Stimulated activated CD4-positive, alpha-beta T cell treated with anti-CD3 and anti-CD28 coated beads, Interleukin-4, amount 100 ng/mL, for 1 hour (primary cell): ENCODE results near the gene TAS2R3.
A peak's percentile ranks its signal among the peaks of the same experiment; 100 is the strongest.
"Not testable (repeated sequence)": the region's sequence is repeated elsewhere in the genome, so short reads cannot be mapped to it uniquely, and the experiment has no call there.

Source experiments
- DNase-seq: peaks from one replicate; pipeline ENCODE4 v3.0.0-alpha.2; 2020

The TAS2R3 gene, protein sequence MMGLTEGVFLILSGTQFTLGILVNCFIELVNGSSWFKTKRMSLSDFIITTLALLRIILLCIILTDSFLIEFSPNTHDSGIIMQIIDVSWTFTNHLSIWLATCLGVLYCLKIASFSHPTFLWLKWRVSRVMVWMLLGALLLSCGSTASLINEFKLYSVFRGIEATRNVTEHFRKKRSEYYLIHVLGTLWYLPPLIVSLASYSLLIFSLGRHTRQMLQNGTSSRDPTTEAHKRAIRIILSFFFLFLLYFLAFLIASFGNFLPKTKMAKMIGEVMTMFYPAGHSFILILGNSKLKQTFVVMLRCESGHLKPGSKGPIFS

DNA sequence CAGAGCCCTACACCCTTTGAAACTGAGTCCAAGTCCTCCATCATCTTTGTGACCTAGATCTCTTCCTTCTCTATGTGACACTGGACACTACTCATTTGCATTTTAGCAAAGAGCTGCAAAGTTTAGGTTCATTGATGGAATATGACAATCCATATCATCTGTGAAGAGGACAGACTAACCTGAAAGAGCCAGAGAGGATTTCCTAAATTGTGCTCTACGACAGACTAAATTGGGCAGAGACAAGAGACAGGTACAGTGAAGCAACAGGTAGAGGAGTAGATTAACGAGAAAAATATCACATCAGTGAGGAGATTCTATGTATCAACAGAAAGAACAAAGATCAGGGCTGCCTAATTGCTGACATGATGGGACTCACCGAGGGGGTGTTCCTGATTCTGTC lies at the start of gene TAS2R3:
TAS2R3 (plus strand) TSS at position 301 of the 400 bp plus-strand sequence; CDS start at position 363, 62 bp downstream.
- DNase-seq = no peak

- DNase-seq = no peak
These were observed 49.3 kb upstream of the TAS2R3 start for GRCh38 chr7:141714571-141714970.

GRCh38 chr7:141715018-141715417 lies 48.9 kb upstream of the TAS2R3 start:
- DNase-seq = no peak

GRCh38 chr7:141715794-141716689 lies 47.9 kb upstream of the TAS2R3 start:
- no peak for DNase-seq

DNA sequence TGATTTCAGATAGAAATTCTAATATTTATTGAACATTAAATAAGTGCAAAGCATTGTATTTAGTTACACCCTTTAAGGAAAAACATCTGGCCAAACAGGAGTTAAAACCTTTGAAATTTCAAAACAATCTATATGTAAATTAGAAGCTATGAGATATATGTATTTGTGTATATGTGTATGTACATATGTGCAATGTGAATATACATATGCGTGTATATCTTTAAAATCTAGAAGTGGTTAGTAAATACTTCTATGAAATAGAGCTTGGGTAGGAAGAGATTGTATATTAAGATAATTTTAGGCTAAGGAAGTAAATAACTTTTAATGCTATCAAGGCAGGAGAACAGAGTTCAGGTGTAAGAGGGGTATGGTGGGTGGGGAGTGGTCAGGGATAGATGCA lies 46.4 kb upstream of the TAS2R3 start:
- no peak for DNase-seq

DNA sequence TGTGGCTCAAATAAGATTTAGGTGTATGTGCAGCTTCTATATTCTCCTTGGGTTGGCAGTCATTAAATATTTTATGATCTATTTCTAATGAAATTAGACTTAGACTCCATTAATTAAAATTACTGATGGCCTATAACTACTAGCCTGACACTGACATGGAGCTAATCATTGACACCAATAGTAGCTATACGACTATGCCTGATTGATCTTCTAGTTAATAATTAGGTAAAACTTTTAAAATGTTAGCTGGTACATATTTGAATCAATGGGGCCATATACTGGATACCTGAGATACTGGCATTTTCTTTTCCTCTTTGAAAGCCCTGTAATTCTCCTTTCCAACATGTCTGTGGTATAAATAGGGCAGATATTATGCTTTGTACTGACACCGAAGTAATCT lies 41.4 kb upstream of the TAS2R3 start:
- no peak for DNase-seq

DNA sequence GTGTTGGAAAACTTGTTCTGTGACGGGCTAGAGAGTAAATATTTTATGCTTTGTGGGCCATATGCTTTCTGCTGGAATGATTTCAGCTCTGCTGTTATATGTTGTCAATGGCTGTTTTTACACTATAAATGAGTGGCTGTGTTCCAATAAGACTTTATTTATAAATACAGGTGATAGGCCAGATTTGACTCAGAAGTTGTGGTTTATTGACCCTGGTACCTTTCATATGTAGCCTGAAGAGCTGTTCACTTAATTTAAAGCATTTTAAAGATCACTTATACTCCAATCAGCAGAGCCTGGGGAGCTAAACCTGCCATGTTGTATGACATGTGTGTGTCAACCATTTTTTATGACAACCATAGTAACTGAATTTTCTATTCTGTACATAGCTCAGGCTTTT lies 34.9 kb upstream of the TAS2R3 start:
- DNase-seq = no peak

GRCh38 chr7:141731476-141732149 lies 32.3 kb upstream of the TAS2R3 start:
- DNase-seq = no peak

DNA sequence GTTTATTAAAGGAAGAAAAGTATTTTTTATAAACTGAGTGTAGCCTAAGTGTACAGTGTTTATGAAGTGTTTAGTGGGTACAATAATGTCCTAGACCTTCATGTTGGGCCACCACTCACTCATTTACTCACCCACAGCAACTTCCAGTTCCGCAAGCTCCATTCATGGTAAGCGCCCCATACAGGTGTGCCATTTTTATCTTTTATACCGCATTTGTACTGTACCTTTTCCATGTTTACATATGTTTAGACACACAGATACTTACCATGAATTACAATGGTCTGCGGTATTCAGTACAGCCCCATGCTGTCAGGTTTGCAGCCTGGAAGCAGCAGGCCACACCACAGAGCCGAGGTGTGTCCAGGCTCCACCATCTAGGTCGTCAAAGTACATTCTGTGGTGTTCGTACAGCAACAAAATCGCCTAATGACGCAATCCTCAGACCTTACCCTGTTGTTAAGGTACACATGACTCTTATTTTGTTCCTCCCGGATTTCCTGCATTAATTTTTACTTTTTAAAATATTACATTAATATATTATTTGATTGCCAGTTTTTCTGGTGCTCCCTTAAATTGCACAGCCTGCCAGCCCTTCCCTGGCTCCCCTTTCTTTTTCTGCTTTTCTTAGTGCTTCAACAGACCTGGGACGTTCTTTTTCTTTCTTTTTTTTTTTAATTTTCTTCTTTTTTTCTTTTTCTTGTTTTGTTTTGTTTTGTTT lies 26.6 kb upstream of the TAS2R3 start:
- DNase-seq = no peak

GRCh38 chr7:141737836-141738591 lies 25.9 kb upstream of the TAS2R3 start, which contains the start of gene SSBP1:
Gene SSBP1 (plus strand): TSS chr7:141738358. CDS start chr7:141739167, 809 bp downstream.
- peak; percentile 85 for DNase-seq

DNA sequence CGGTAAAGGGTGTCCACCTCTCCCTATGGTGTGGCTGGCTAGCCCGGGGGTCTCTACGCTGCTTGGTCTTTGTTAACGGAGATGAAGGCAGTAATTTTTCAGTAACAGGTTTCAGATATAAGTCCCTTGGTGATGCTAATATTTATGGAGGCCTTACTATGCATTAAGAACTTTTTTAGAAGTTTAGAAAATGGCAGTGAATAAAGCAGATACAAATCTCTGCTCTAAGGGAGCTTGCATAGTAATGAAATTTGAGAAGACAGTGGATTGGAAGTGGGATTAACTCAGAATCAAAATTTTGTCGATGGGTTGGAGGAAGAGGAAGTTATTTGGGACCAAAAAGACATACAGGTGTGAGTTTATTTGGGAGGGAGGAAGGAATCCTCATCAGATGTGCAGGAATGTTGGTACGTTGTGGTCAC lies 25.3 kb upstream of the TAS2R3 start:
- DNase-seq = no peak

- DNase-seq = no peak
These were observed 24.6 kb upstream of the TAS2R3 start for GRCh38 chr7:141739250-141739649.

DNA sequence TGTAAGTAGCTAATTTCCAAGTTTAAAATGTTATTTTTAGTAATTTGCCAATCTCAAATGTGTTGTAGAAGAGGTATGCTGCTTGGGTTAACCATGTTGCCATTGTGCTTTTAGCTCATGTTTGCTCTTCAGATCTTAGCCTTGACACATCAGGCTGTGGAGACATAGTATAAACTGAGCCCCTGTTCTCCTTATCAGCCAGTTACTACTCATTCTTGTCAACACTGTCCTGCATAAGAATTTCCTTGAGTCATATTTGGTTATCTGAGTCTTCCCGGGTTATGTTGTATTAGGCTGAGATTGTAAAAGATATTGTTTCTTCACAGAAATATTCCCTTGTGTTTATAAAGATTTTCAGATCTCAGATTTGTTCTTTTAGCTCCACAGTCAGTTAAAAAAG lies 21.7 kb upstream of the TAS2R3 start:
- DNase-seq = no peak

GRCh38 chr7:141744131-141744530 lies 19.8 kb upstream of the TAS2R3 start:
- no peak for DNase-seq

DNA sequence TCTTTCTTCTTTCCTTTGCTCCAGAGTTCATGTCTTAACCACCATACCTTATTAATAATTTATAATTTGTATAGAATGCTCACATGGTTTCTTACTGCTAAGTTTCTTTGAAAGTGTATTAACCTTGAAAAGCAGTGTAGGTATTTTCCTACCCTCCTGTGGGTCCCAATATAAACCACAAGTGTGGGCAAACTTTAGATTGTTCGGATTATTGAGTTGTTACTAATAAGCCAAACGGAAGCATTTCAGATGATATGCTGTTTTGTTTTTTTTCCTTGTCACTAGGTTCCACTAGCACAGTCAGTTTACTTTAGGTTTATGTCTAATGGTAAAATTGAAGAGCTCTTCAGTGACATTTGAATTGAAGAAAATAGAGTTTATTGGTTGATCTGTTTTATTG lies 15.5 kb upstream of the TAS2R3 start:
- no peak for DNase-seq

DNA sequence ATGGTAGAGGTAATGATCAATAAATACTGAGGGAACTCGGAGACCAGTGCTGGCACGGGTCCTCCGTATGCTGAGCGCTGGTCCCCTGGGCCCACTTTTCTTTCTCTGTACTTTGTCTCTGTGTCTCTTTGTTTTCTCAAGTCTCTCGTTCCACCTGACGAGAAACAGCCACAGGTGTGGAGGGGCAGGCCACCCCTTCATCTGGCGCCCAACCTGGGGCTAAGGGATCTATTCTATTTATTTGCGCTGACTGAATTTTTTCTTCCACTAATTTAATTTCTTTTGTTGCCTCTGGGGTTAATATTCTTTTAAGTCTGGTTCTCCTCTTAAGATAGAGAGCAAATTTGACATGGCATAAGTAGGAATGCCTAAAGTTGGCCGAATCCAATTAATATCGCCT lies 12.0 kb upstream of the TAS2R3 start:
- DNase-seq = not testable (repeated sequence)

DNA sequence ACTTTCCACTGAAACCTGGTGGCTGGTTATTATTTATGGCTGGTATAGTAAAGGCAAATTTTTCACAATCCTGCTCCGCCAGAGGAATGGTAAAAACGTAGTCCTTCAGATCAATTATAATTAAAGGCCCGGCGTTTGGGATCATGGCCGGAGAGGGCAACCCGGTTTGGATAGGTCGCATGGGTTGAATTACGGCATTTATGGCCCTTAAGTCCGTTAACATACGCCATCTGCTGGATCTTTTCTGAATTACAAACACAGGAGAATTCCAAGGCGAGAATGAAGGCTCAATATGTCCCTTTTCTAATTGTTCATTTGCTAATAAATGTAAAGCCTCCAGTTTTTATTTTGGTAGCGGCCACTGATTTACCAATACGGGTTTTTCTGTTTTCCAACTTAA lies 11.3 kb upstream of the TAS2R3 start:
- DNase-seq = no peak

DNA sequence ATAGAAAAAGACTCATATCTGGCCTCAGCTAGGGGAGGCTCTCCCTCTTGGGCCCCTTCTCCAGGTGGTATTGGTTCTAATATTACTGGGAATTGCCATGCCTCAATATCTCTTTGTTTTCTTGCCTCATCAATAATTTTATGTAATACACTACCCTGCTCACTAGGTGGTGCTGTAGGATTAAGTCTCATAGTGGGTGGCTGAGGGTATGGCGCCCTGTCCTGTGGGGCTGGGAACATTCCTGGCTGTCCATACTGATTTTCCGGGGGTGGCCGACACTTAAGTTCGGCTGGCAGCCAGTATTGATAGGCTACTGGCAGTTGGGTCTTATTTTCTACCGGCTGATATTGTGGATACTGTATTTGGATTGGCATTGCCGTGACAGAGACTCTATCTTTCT lies 9.0 kb upstream of the TAS2R3 start:
- DNase-seq = no peak

DNA sequence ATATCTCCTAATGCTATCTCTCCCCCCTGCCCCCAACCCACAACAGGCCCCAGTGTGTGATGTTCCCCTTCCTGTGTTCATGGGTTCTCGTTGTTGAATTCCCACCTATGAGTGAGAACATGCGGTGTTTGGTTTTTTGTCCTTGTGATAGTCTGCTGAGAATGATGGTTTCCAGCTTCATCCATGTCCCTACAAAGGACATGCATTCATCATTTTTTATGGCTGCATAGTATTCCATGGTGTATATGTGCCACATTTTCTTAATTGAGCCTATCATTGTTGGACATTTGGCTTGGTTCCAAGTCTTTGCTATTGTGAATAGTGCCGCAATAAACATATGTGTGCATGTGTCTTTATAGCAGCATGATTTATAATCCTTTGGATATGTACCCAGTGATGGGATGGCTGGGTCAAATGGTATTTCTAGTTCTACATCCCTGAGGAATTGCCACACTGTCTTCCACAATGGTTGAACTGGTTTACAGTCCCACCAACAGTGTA lies 6.2 kb downstream of the TAS2R3 start:
- DNase-seq = not testable (repeated sequence)

- DNase-seq = no peak
These were observed 12.5 kb downstream of the TAS2R3 start, which contains the start of gene TAS2R4 for GRCh38 chr7:141776374-141776773. Gene TAS2R4 (plus strand): TSS chr7:141776674. CDS start chr7:141778489, 1,815 bp downstream.

DNA sequence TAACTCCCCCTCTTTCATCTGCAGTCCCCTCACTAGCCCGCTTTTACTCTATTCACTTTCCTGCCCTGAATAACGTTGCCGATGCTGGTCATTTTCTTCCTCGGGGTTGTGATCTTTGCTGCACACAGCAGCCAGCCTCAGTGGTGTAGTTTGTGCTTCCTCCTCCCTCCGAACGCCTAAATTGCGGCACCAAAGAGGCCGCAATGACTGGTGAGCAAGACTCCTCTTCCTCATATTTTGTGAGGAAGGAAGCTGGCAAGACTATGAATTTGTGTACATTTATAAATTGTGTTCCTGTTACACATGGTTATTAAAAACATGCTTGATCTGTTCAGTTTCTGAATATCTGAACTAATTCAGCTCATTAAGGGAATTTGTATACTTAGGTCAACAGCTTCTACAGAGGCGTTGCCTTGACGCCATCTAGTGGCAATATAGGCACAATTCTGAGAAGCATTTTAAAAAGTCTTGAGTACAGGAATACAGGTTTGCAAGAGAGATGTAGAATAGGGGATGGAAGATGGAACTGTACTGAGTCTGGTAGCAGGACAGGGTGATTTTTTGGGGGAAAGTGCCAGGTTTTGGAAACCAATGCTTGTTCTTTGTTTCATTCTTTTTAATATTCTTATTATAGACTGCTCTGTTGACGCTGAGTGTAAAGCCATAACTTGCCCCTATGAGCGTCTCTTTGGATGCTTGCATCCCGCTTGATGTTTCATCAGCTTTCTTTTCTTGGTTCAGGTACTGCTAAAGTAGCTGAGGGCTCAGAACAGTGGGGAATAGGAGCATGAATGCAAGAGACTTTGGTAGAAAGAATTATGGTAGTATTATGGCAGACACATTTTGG lies 22.0 kb downstream of the TAS2R3 start:
- no peak for DNase-seq
